HG02885 (cell line): Measurements from ENCODE around the gene SYF2.

Experiments used
- ATAC-seq: cut with Tn5 transposase; IDR thresholded peaks from one replicate; pipeline ENCODE4 v1.9.1; 2021; ENCODE audit warnings: mild to moderate bottlenecking; ENCODE audit not compliant: unreplicated experiment, poor library complexity

Gene SYF2

DNA sequence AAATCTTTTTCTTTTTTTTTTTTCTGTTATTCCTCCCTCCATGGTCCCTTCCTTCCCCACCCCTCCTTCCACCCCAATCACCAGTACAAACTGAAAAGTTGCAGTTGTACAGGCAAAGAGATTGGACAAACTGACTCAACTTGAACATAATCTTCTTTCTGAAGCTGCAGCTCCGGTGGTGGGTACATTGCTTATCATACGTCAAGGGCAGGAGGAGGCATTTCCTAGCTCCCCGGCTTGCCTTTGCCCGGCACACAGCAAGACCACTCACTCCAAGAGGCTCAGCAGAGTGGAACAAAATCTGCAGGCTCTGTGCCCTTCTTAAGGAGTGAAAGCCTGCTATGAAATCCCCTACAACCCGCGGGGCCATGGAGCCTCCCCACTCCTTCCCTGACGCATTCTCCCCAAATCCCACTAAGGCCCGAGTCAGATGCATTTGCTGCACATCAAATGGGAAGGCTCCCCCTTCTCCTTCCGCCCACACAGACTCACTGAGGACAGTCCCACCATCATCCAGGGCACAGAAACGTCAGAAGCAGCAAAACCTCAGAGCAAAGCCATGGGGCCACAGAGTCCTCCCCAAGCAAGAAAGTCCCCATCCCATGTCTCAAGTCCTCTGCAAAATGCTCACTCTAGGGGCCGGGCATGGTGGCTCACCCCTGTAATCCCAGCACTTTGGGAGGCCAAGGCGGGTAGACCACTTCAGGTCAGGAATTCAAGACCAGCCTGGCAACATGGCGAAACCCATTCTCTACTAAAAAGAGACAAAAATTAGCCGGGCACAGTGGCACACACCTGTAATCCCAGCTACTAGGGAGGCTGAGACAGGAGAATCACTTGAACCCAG is 45.9 kb downstream of the SYF2 start:
- ATAC-seq: no peak

DNA sequence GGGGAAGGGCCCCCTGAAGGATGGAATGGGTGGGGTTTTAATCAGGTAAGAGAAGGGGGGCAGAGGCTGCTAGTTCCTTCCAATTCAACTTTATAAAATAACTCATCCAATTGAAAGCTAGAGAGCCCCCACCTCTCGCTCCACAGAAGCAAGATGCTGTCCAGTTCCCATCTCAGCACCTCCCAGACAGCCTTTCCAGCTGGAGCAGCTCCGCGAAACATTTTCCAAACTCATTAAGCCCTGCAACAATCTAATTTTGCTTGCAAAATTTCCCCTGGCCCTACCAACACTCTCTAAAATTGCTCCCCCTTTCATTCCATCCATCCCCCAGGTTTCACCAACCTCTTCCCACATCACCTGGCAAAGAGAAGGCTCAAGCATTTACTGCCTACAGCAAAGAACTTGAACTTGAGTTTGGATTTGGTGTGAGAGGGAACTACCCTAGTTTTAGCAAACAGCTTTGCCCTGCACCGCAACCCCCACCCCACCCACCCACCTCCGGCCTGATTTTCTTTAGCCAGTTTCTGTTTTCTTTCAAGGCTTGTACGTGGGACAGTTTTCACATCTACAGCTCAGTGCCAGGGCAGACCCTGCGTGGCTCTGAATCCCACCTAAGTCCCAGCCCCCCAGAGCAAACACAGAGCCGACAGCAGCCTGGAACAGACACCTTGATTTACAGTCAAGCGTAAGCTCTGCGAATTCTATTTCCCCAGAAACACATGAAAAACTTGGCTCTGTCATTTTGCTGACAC is 46.7 kb downstream of the SYF2 start:
- no peak for ATAC-seq

DNA sequence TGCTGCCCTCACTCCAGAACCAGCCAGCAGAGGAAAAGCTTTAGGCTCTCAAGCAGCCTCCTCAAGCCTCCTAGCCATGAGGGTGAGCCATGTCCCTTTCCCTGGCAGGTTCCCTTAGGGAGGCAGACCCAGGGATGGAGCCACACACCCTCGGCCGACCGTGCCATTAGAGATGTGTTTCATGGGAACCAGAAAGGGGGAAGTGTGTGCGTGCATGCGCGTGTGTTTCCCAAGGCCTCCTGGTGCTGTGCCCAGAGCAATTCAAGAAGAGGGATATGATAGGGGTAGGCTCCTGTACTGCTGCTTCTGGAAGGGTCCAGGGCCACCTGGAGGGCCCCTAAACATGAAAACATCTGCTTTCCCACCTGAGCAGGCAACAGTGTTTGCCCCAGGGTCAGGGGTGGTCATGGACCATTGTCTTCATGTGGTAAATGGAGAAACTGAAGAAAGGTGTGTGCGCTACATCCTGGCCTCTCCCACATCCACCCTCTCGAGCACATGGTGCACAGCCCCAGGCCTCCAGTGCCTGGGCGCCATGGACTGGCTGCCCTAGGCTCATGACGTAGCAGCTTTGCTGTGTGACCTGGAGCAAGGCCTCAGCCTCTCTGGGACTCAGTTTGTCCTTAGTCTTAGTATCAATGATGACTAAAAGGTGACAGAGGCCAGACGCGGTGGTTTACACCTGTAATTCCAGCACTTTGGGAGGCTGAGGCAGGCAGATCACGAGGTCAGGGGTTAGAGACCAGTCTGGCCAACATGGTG is 48.1 kb downstream of the SYF2 start:
- no peak for ATAC-seq

GRCh38 chr1:25183126-25183980 is 48.9 kb downstream of the SYF2 start:
- ATAC-seq: no peak

GRCh38 chr1:25182629-25183028 is 49.7 kb downstream of the SYF2 start:
- ATAC-seq: no peak

DNA sequence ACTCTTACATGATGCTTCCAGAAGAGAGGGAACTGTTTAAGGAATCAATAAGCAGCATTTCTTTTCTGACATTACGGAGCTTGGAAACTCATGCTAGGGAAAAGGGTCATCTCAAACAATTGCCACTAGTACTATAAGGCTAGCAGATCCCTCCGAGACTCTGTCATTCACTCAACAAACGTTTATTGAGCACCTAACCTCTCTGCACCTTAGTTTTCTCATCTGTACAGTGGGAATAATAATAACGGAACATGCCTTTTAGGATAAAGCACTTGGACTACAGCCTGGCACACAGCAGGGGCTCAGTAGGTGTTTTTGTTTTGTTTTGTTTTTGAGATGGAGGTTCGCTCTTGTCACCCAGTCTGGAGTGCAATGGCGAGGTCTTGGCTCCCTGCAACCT is 51.3 kb downstream of the SYF2 start:
- no peak for ATAC-seq

- ATAC-seq: no peak
These were observed 53.3 kb downstream of the SYF2 start for GRCh38 chr1:25178917-25179561.

GRCh38 chr1:25174730-25175612 is 57.3 kb downstream of the SYF2 start:
- ATAC-seq: no peak

- no peak for ATAC-seq
These were observed 58.0 kb downstream of the SYF2 start for GRCh38 chr1:25174363-25174729.

- ATAC-seq: no peak
These were observed 58.4 kb downstream of the SYF2 start for GRCh38 chr1:25173809-25174340.
